Hypothalamus (tissue), 51 donors: ENCODE results near the gene USP12.
"Not testable (repeated sequence)": the region's sequence is repeated elsewhere in the genome, so short reads cannot be mapped to it uniquely, and the experiment has no call there.

ENCODE experiments used
- DNase-seq, 51 donors: peaks; one replicate each; lab custom pipeline; 2025; lab: John Stamatoyannopoulos, UW

USP12 gene

DNA sequence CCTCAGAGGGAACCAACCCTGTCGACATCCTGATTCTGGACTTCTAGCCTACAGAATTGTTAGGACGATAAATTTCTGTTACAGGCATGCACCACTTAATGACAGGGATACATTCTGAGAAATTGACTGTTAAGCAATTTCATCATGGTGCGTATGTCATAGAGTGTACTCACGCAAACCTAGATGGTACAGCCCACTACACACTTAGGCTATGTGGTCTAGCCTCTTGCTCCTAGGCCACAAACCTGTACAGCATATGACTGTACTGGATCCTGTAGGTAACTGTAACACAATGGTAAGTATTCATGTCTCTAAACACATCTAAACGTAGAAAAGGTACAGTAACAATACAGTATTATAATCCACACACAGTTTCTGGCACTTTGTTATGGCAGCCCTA lies 13.3 kb downstream of the USP12 start:
- DNase-seq: no peak

DNA sequence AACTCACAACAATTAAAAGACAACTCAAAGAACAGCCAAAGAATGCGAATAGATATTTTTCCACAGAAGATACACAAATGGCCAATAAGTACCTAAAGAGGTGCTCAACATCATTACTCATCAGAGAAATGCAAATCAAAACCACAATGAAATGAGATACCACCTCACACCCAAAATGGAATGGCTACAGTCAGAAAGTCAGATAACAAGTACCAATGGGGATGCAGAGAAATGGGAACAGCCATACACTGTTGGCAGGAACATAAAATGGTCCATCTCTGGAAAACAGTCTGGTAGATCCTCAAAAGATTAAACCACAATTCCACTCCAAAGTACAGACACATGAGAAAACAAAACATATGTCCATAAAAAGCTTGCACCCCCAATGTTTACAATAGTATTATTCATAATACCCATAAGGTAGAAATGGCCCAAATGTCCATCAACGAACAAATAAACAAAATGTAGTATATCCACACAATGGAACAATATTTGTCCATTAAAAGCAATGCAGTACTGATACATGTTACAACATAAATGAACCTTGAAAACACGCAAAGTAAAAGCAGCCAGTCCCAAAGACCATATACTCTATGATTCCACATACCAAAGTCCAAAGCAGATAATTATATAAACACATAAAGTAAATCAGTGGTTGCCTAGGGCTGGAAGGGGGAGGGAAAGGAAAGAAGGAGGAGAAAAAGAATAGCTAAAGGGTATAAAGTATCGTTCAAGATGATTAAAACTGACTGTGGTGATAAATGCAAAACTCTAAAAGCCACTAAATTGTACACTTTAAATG lies 19.6 kb downstream of the USP12 start:
- DNase-seq: no peak

DNA sequence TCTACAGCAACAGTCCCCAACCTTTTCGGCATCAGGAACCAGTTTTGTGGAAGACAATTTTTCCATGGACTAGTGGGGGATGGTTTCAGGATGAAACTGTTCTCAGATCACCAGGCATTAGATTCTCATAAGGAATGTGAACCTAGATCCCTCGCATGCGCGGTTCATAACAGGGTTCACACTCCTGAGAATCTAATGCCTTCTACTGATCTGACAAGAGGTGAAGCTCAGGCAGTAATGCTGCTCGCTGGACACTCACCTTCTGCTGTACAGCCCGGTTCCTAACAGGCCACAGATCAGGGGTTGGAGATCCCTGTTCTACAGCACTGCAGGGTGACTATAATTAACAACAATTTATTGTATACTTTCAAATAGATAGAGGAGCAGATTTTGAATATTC lies 21.9 kb downstream of the USP12 start:
- DNase-seq: no peak

- no peak for DNase-seq
Observed at GRCh38 chr13:27148900-27149299, 22.7 kb downstream of the USP12 start.

- DNase-seq: no peak
Observed at GRCh38 chr13:27147530-27148170, 24.0 kb downstream of the USP12 start.

DNA sequence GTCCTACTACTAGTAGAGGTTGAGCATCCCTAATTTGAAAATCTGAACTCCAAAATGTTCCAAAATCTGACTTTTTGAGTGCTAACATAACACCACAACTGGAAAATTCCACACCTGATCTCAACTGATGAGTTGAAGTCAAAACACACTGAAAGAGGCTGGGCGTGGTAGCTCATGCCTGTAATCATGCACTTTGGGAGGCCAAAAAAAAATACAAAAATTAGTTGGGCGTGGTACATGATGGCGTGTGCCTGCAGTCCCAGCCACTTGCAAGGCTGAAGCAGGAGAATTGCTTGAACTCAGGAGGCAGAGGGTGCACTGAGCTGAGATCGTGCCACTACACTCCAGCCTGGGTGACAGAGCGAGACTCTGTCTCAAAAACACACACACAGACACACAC lies 29.9 kb downstream of the USP12 start:
- no peak for DNase-seq

GRCh38 chr13:27141159-27141558 lies 30.5 kb downstream of the USP12 start:
- not testable (repeated sequence) for DNase-seq

GRCh38 chr13:27140060-27140459 lies 31.6 kb downstream of the USP12 start:
- DNase-seq: no peak

- no peak for DNase-seq
Observed at GRCh38 chr13:27139565-27139964, 32.0 kb downstream of the USP12 start.

- no peak for DNase-seq
Observed at GRCh38 chr13:27138457-27139093, 33.0 kb downstream of the USP12 start.

DNA sequence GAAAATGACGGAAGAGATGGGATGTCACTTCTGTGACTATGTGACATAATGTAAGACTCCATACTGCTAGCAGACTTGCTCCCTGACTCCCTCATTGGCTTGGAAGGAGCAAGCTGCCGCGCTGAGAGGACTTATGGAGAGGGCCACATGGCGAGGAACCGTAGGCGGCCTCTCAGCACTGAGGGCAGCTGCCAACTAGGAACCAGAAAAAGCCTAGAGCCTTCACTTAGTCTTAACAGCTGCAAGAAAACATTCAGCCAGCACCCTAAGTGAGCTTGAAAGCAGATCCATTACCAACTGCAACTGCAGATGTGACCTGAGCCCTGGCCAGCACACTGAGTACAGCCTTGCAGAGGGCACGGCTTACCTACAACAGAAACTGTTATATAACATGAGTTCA lies 33.9 kb downstream of the USP12 start:
- DNase-seq: no peak

GRCh38 chr13:27135023-27135422 lies 36.6 kb downstream of the USP12 start:
- DNase-seq: no peak

GRCh38 chr13:27133889-27134288 lies 37.7 kb downstream of the USP12 start:
- no peak for DNase-seq

DNA sequence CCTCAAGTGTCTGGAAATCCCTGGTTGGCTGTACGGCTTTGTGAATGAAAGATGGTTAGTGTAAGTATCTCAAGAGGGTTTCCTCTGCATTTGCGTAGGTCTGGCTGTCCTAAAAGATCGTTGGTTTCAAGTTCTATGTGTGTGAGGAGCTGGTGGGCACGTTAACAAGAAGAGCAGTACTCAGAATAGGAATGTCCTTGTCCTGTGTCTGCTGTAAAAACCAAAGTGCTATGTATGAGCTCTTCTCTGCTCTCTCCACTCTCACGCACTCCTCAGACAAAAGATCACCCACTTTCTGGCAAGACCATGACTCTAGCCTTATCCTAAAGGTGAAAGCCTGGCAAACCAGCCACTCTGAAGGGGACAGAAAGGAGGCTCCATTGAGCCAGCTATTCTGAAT lies 39.1 kb downstream of the USP12 start:
- DNase-seq: no peak

- no peak for DNase-seq
Observed at GRCh38 chr13:27131906-27132305, 39.7 kb downstream of the USP12 start.

GRCh38 chr13:27130979-27131623 lies 40.5 kb downstream of the USP12 start:
- no peak for DNase-seq

DNA sequence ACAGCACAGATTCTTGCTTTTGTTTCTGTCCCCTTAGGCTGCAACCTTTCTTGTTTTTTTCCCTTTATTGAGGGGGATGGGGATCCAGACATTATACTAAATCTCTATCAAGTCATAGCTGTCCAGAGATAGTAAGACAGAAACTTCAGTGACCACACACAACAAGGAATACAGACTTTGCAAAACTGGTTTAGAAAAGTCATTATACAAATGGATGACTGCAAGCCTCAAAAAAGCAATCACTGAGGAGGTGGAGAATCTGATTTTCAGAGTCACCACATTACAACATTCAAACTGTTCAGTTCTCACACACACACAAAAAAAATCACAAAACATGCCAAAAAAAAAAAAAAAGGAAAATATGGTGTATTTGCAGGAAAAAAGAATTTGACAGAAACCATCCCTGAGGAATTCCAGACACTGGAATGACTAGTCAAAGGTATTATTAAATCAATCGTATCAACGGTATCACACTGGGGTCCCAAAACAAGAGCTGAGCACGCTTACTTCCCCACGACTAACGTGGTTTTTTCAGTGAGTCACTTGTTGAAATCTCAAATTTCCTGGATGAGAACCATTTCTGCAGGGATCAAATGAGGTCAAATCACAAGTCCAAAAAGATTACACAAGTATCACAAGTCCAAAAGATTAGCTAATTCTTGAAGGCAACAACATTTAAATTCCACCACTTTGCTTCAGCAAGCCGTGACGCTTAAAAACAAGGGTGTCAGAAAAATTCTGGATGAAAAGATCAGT lies 41.2 kb downstream of the USP12 start:
- no peak for DNase-seq

GRCh38 chr13:27128825-27129627 lies 42.6 kb downstream of the USP12 start:
- no peak for DNase-seq

GRCh38 chr13:27126859-27127258 lies 44.8 kb downstream of the USP12 start:
- no peak for DNase-seq
